ENCODE measurements around the gene PRRG4.

PRRG4 gene

GRCh38 chr11:32902089-32902665 is 72.5 kb downstream of the PRRG4 start:
- Histone ChIP-seq H3K9ac (ENCODE audit: low read length) (no peak overlapping the region), H3K36me3 (ENCODE audit: control insufficient read depth in 1 of 2, insufficient read depth in 2 of 2, low read length in 2 of 2) (peaks cover 2 to 5% of the 10 kb centered on the region in 2 experiments), H3K4me1 (ENCODE audit: control insufficient read depth in 1 of 2, insufficient read depth in 2 of 2, low read length in 2 of 2) (peaks cover 0 to 9% of the 10 kb centered on the region in 2 experiments), H2BK12ac (ENCODE audit: low read length) (no peak overlapping the region), H3K9me3 (ENCODE audit: insufficient read depth, low read depth, low read length) (no peaks in the 10 kb centered on the region), H3K14ac (ENCODE audit: low read length) (no peak overlapping the region), H3K23ac (ENCODE audit: low read length) (no peak overlapping the region), H3K4me2 (ENCODE audit: low read length) (peak overlapping the region; percentile 1), H3K27me3 (ENCODE audit: insufficient read depth, low read length) (no peaks in the 10 kb centered on the region), H3K79me1 (ENCODE audit: low read length) (no peaks in the 10 kb centered on the region), H2BK120ac (ENCODE audit: insufficient read depth, low read length, poor library complexity) (no peak overlapping the region), H3K4me3 (ENCODE audit: low read depth, low read length) (no peak overlapping the region), H3K4ac (ENCODE audit: low read depth, low read length) (no peak overlapping the region), H3K79me2 (ENCODE audit: control insufficient read depth, insufficient read depth, low read length, poor library complexity) (peaks cover 5% of the 10 kb centered on the region), H4K12ac (ENCODE audit: low read depth, low read length) (no peak overlapping the region), H2BK5ac (ENCODE audit: low read depth, low read length, poor library complexity) (no peak overlapping the region), H3K18ac (ENCODE audit: low read length) (no peak overlapping the region), H3K27ac (ENCODE audit: low read depth, low read length) (peak overlapping the region; percentile 65), H4K8ac (ENCODE audit: low read depth, low read length) (no peak overlapping the region), H4K91ac (ENCODE audit: low read depth, low read length) (no peak overlapping the region), H2AFZ (ENCODE audit: insufficient read depth, low read length, poor library complexity) (no peak overlapping the region), H2AK5ac (ENCODE audit: low read length) (no peak overlapping the region)
- no peak for DNase-seq
- no CpG with 5 or more reads among the region's 4 CpGs for WGBS (ENCODE audit: extremely low coverage, insufficient coverage, insufficient read length)

DNA sequence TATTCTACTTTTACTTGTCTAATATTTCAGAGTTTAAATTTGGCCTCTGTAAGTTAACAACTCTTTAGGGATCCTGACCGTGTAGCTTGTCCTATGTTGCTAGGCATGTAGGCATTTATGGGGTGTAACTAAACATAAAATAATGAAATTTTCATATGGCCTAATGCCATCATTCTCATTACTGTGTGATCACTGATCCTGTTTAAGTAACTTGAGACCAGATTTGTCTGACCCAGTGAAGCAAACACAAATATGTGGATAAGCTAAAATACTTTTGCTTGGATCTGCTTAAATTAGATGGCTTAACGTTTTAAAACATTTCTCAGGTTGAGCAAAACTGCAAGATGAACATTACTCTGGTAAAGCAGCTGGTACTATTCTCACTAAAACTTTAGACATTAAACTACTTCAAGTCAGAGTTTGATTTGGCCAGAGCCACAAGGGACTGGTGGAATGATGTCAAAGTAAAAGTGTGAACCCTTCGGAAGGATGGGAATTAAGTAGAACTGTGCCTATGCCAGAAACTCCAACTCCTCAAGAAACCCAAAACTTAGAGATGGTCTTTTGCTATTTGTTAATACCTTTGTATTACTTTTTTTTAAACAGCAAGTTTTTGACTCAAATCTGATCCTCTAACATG is 75.4 kb downstream of the PRRG4 start:
- Histone ChIP-seq H3K9me3 (ENCODE audit: insufficient read depth, low read depth, low read length) (no peaks in the 10 kb centered on the region), H3K27ac (ENCODE audit: low read depth, low read length) (no peak overlapping the region), H2AFZ (ENCODE audit: insufficient read depth, low read length, poor library complexity) (no peak overlapping the region), H3K4me3 (ENCODE audit: low read depth, low read length) (no peak overlapping the region), H3K4me1 (ENCODE audit: control insufficient read depth in 1 of 2, insufficient read depth in 2 of 2, low read length in 2 of 2) (peaks cover 0 to 9% of the 10 kb centered on the region in 2 experiments), H3K4me2 (ENCODE audit: low read length) (no peak overlapping the region), H3K14ac (ENCODE audit: low read length) (no peak overlapping the region), H2AK5ac (ENCODE audit: low read length) (no peak overlapping the region), H3K27me3 (ENCODE audit: insufficient read depth, low read length) (no peaks in the 10 kb centered on the region), H2BK120ac (ENCODE audit: insufficient read depth, low read length, poor library complexity) (no peak overlapping the region), H3K23ac (ENCODE audit: low read length) (no peak overlapping the region), H3K9ac (ENCODE audit: low read length) (no peak overlapping the region), H3K18ac (ENCODE audit: low read length) (no peak overlapping the region), H3K79me1 (ENCODE audit: low read length) (no peaks in the 10 kb centered on the region), H4K8ac (ENCODE audit: low read depth, low read length) (no peak overlapping the region), H3K79me2 (ENCODE audit: control insufficient read depth, insufficient read depth, low read length, poor library complexity) (peaks cover 6% of the 10 kb centered on the region), H3K36me3 (ENCODE audit: control insufficient read depth in 1 of 2, insufficient read depth in 2 of 2, low read length in 2 of 2) (peaks cover 0 to 3% of the 10 kb centered on the region in 2 experiments), H4K12ac (ENCODE audit: low read depth, low read length) (no peak overlapping the region), H3K4ac (ENCODE audit: low read depth, low read length) (no peak overlapping the region), H4K91ac (ENCODE audit: low read depth, low read length) (no peak overlapping the region), H2BK12ac (ENCODE audit: low read length) (no peak overlapping the region), H2BK5ac (ENCODE audit: low read depth, low read length, poor library complexity) (no peak overlapping the region)
- no peak for DNase-seq
- no CpG with 5 or more reads among the region's 3 CpGs for WGBS (ENCODE audit: extremely low coverage, insufficient coverage, insufficient read length)
